Liver (tissue), 9 donors: ENCODE data around the gene PPT2. TPM values are rescaled to one million over a fixed set of nuclear protein-coding genes. Genes with fewer than 3 reads are reported as not detected.
"Not testable (repeated sequence)": the region's sequence is repeated elsewhere in the genome, so short reads cannot be mapped to it uniquely, and the experiment has no call there.

ENCODE experiments used
- DNase-seq: peaks from one replicate; pipeline ENCODE4 v3.0.0-alpha.2; 2017; ENCODE audit warnings: low spot score
- H3K27ac ChIP-seq, 2 donors: one replicate each; pipeline ENCODE4 v1.7.0; 2013; ENCODE audit warnings: inconsistent platforms in 2 of 2, low read length in 2 of 2, control low read depth in 1 of 2, low read depth in 1 of 2, mild to moderate bottlenecking in 1 of 2
- H3K27me3 ChIP-seq, 4 donors: one replicate each; pipeline versions ENCODE4 v1.6.1 to v1.7.0; 2013; ENCODE audit warnings: low read length in 3 of 4, inconsistent platforms in 1 of 4, mild to moderate bottlenecking in 1 of 4, moderate library complexity in 1 of 4; ENCODE audit not compliant: control insufficient read depth in 4 of 4, insufficient read depth in 4 of 4
- H3K36me3 ChIP-seq, 4 donors: one replicate each; pipeline versions ENCODE4 v1.6.1 to v1.7.0; 2013; ENCODE audit warnings: low read length in 3 of 4, mild to moderate bottlenecking in 3 of 4, low read depth in 1 of 4, moderate library complexity in 1 of 4; ENCODE audit not compliant: control insufficient read depth in 4 of 4, insufficient read depth in 3 of 4
- H3K4me1 ChIP-seq, 4 donors: one replicate each; pipeline versions ENCODE4 v1.6.1 to v1.7.0; 2013; ENCODE audit warnings: low read length in 3 of 4, mild to moderate bottlenecking in 3 of 4, moderate library complexity in 1 of 4; ENCODE audit not compliant: control insufficient read depth in 4 of 4, insufficient read depth in 4 of 4
- H3K4me3 ChIP-seq, 3 donors: one replicate each; pipeline versions ENCODE4 v1.6.1 to v1.7.0; 2013; ENCODE audit warnings: low read length in 3 of 3, control low read depth in 1 of 3, low read depth in 1 of 3, mild to moderate bottlenecking in 1 of 3
- H3K9ac ChIP-seq, 2 donors: one replicate each; pipeline ENCODE4 v1.7.0; 2013; ENCODE audit warnings: low read length in 2 of 2, mild to moderate bottlenecking in 2 of 2, moderate library complexity in 2 of 2, control low read depth in 1 of 2, low read depth in 1 of 2
- H3K9me3 ChIP-seq, 4 donors: one replicate each; pipeline versions ENCODE4 v1.6.1 to v1.7.0; 2013; ENCODE audit warnings: low read length in 3 of 4; ENCODE audit not compliant: control insufficient read depth in 4 of 4
- CTCF ChIP-seq: fragments of 150-350 bp; IDR thresholded peaks from 2 replicates; pipeline ENCODE4 v1.5.1; 2017; ENCODE audit warnings: improper control_type of control experiment, low read depth, low read length; ENCODE audit not compliant: missing input control
- HNF4A ChIP-seq, 2 donors: conservative IDR thresholded peaks; 2 replicates each; pipeline ENCODE4 v1.6.1; 2016; ENCODE audit warnings: antibody characterized with exemption in 2 of 2, mild to moderate bottlenecking in 2 of 2
- HNF4G ChIP-seq: IDR thresholded peaks from 2 replicates; pipeline ENCODE4 v1.6.1; 2016; ENCODE audit warnings: antibody characterized with exemption
- JUND ChIP-seq, 2 donors: IDR thresholded peaks; 2 replicates each; pipeline ENCODE4 v1.6.1; 2016; ENCODE audit warnings: antibody characterized with exemption in 2 of 2
- REST ChIP-seq: IDR thresholded peaks from 2 replicates; pipeline ENCODE4 v1.6.1; 2016; ENCODE audit warnings: antibody characterized with exemption, mild to moderate bottlenecking
- RXRA ChIP-seq, 2 donors: IDR thresholded peaks; 2 replicates each; pipeline ENCODE4 v1.6.1; 2017 to 2018; ENCODE audit warnings: antibody characterized with exemption in 2 of 2, mild to moderate bottlenecking in 1 of 2
- SP1 ChIP-seq: IDR thresholded peaks from 2 replicates; pipeline ENCODE4 v1.6.1; 2018; ENCODE audit warnings: antibody characterized with exemption, mild to moderate bottlenecking
- YY1 ChIP-seq: IDR thresholded peaks from 2 replicates; pipeline ENCODE4 v1.6.1; 2016; ENCODE audit warnings: antibody characterized with exemption, mild to moderate bottlenecking
- WGBS: extraction: QIAGEN DNeasy Blood & Tissue Kit; methylation state at CpG from one replicate; pipeline ENCODE4 v1.1.7; 2013; 5-methylcytosine and 5-hydroxymethylcytosine counted together
- polyA plus RNA-seq, 2 donors: library from polyadenylated mRNA; stranded (reverse) in 1 of 2; unstranded in 1 of 2; fragments of 200-250 nt in 1 of 2; fragments of >200 nt in 1 of 2; fragmentation: Nextera tagmentation in 1 of 2; extraction: Ambion mirVana in 1 of 2; gene quantifications; one replicate each; pipeline versions ENCODE4 v1.2.1 to v1.2.3, GENCODE V29; 2013 to 2015
- total RNA-seq, 2 donors: library from RNA; depleted of rRNA; stranded (reverse); fragments of >200 nt; gene quantifications; one replicate each; pipeline ENCODE4 v1.2.3, GENCODE V29; 2014
- donor health status: healthy.
- donor health status: healthy.
- donor health status: healthy.
- donor health status: healthy.
- donor health status: healthy.

PPT2 gene
- total and polyA plus RNA-seq, 4 donors = 7.6 to 47.4 (median 15.1) TPM

- Histone ChIP-seq H3K4me3 (no peak overlapping the region), H3K36me3 (no peaks in the 10 kb centered on the region), H3K9ac (no peak overlapping the region), H3K27me3 (no peaks in the 10 kb centered on the region), H3K9me3 (no peaks in the 10 kb centered on the region), H3K27ac (no peak overlapping the region), H3K4me1 (peaks cover 0 to 5% (median 0%) of the 10 kb centered on the region in 4 donors)
- TF ChIP-seq YY1 (no peak), JUND (IDR thresholded peaks at IDR 0.05) (no peak), RXRA (IDR thresholded peaks at IDR 0.05) (no peak), HNF4G (no peak), CTCF (no peak), HNF4A (conservative IDR thresholded peaks at IDR 0.05) (no peak), REST (no peak)
- 81% methylated on average over 5 of the region's 5 CpGs for WGBS
- no peak for DNase-seq
Observed at GRCh38 chr6:32139590-32139989, 14.4 kb upstream of the PPT2 start.

GRCh38 chr6:32140420-32141046 lies 13.4 kb upstream of the PPT2 start:
- Histone ChIP-seq H3K4me3 (no peak overlapping the region), H3K4me1 (peaks cover 0 to 5% (median 0%) of the 10 kb centered on the region in 4 donors), H3K9me3 (no peaks in the 10 kb centered on the region), H3K27me3 (no peaks in the 10 kb centered on the region), H3K36me3 (no peaks in the 10 kb centered on the region), H3K9ac (no peak overlapping the region), H3K27ac (no peak overlapping the region)
- TF ChIP-seq RXRA (IDR thresholded peaks at IDR 0.05) (peak in 1 of 2 donors; percentile 21), SP1 (peak; percentile 70), HNF4A (conservative IDR thresholded peaks at IDR 0.05) (peak; percentile 27 to 61), YY1 (no peak)
- DNase-seq = no peak
- WGBS = 81% methylated on average over 5 of the region's 5 CpGs

GRCh38 chr6:32144238-32144637 lies 9.7 kb upstream of the PPT2 start:
- H3K27me3 ChIP-seq, H3K36me3 ChIP-seq, H3K4me1 ChIP-seq, H3K9me3 ChIP-seq, DNase-seq, H3K4me3 ChIP-seq, H3K9ac ChIP-seq, H3K27ac ChIP-seq: not testable (repeated sequence)
- WGBS = 87% methylated on average over 7 of the region's 7 CpGs
